Activated CD8-positive, alpha-beta memory T cell treated with anti-CD3 and anti-CD28 coated beads, Interleukin-2, amount 50 U/mL, for 1 hour (primary cell): ENCODE measurements around the gene MS4A10.
"Not testable (repeated sequence)": the region's sequence is repeated elsewhere in the genome, so short reads cannot be mapped to it uniquely, and the experiment has no call there.

ENCODE experiments used
- DNase-seq: peaks from one replicate; pipeline ENCODE4 v3.0.0-alpha.2; 2020; ENCODE audit errors: extremely low read depth

Gene MS4A10

DNA sequence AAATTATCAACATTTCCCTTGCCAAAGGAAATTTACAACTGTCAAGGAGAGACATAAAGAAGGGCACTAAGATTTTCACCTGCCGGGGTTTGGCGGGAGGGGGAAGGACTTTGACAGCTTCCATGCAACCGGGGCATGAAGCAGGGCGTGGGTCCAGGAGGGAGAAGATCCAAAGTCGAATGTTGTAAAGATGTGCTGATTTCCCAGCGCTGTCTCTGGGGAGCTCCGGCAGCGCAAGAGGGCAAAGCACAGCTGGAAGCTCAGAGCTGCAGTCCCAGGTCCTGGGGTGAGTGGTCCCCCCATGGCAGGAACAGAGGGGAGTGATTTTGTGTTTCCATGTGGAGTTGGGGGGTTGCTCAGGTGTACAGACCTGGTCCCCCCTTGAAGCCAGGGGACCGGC, at the start of gene MS4A10:
TSS of gene MS4A10 (plus strand) at position 198 of the 400 bp plus-strand sequence. CDS start 5,003 bp downstream, outside the sequence.
- no peak for DNase-seq

- no peak for DNase-seq
Measured at GRCh38 chr11:60739114-60739513, 46.0 kb upstream of the MS4A10 start.

GRCh38 chr11:60740573-60740972, 44.6 kb upstream of the MS4A10 start:
- no peak for DNase-seq

GRCh38 chr11:60741421-60741820, 43.7 kb upstream of the MS4A10 start:
- DNase-seq: no peak

DNA sequence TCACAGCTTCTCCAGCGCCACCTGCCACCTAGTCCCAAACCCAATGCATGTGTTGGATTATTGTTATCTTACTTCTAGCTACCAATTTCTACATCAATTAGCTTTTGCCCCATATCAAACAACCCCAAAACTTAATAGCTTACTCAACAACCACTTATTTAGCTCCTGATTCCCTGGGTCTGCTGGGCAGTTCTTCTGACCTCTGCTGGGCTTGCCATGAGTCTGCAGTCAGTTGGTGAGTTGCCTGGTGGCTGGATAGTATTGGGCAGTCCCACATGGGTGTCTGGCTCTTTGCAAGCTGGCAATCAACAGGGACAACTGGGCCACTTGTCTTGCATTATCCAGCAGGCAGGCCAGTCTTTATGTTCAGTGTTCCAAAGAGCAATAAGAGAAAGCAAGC, 42.1 kb upstream of the MS4A10 start:
- DNase-seq: no peak

DNA sequence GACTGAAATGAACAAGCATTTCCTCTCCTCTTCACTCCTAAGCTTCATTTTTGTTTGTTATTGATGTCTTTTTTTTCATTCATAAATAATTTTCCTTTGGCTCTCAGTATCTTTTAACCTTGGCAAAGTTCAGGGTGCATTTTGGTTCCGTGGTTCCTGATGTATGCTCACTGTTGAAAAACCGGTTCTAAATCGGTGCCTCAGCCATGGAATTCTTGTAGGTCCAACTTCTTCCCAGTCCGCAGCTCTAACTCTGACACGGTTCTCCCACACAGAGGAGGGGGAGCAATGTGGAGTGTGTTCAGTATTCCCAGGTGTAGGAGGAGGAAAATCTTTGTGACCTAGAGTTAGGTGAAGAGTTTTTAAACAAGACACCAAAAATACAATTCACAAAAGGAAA, 41.0 kb upstream of the MS4A10 start:
- DNase-seq: no peak

GRCh38 chr11:60747359-60747873, 37.7 kb upstream of the MS4A10 start:
- no peak for DNase-seq

GRCh38 chr11:60748225-60748624, 36.9 kb upstream of the MS4A10 start:
- no peak for DNase-seq

GRCh38 chr11:60748821-60749220, 36.3 kb upstream of the MS4A10 start:
- DNase-seq: no peak

GRCh38 chr11:60750911-60751310, 34.2 kb upstream of the MS4A10 start:
- DNase-seq: no peak

DNA sequence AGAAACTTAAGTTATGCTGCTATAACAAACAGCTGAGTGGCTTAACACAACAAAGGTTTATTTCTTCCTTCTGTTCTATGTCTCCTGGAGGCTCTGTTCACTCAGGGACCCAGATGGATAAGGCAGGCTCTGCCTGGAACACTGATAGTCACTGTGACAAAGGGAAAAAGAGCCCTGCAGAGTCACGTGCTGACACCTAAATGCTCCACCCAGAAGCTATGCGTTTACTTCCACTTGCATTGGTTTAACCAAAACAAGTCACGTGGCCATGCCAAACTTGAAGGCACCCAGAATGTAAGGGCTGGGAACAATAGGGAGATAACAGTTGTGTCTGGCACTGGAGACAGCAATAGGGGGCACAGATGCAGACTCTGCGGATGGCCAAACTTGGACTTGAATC, 31.8 kb upstream of the MS4A10 start:
- DNase-seq: no peak

DNA sequence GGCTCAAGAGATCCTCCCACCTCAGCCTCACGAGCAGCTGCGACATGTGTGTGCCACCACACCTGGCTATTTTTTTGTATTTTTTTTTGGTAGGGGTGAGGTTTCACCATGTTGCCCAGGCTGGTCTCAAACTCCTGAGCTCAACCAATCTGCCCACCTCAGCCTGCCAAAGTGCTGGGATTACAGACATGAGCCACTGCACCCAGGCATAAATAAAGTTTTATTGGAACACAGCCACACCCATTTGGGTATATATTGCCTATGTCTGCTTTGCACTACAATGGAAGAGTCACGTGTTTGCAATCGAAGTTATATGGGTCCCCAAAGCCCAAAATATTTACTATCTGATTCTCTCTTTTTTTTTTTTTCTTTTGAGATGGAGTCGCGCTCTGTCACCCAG, 30.2 kb upstream of the MS4A10 start:
- DNase-seq: no peak

DNA sequence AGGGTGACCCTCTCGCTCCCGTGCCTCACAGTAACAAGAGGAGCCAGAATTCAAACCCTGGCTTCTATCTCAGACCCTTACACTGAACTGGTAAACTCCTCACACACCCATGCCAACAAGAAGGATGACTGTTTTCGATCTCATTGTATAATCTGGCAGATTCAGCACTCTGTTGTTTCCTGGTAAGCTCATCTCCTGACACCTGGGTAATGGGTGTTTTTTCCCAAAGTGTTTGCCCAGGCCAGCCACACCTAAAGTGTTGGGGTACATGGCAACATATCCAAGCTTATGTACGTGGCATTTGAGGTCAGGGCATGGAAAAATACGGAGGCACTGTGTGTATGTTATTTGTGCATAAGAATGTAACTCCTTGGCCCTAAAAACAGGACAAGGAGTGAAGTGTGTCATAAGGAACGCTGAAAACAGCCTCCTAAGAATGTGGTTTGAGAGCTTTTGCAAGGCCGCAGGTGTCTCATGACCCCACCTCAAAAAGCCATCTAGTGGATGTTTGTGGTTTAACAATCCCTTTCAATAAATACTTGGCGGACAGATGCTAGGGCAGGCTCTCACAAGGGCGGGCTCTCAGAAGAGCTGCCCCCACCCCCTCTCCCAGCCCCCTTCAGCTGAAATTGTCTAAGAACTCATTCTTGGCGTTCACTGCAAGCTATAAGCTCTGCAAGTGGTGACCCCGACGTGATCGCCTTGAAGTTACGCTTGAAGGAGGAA, 28.7 kb upstream of the MS4A10 start, which contains the start of gene MS4A15:
TSS of gene MS4A15 (plus strand) at position 561 of the 726 bp plus-strand sequence. CDS start 6,867 bp downstream, outside the sequence.
- DNase-seq: no peak

DNA sequence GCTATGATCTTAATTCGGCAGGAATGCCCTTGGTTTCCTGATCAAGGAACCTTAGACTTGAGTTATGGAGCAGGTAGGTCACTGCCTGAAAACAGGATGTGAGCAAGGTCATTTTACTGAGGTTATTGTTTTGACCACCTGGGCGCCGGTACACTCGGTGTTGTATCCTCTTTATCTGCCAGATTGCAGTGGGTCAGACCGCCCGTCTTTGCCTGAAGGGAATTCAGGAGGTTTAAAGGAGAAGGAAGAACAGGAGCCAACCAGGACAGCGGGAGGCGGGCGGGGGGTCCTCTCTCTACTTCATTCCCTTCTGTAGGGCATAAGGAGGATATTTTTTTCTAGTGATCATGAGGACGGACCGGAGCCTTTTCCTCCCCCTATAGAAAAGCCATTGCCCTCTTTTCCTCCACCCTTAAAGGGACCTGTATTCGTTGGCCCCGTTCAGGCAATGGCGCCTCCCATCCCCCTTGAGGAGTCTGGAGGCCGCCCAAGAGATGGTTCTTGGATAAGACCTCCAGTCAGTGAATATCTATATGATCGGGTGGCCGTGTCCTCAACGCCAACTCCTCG, 27.8 kb upstream of the MS4A10 start:
- no peak for DNase-seq

DNA sequence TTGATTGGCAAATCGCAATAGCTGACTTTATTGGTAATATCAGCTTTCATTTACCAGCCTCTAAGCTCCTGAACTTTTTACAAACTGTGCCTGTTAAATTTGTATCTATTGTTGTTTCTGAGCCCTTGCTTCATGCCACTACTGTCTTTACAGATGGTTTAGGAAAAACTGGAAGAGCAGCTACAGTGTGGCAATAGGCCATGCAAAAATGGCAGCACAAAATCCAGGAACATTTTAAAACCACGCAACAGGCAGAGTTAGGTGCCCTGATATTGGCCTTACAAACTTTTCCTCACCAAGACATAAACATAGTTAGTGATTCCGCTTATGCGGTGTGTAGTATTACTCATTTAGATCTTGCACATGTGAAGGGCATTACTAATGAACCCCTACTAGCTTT, 26.5 kb upstream of the MS4A10 start:
- DNase-seq: not testable (repeated sequence)

DNA sequence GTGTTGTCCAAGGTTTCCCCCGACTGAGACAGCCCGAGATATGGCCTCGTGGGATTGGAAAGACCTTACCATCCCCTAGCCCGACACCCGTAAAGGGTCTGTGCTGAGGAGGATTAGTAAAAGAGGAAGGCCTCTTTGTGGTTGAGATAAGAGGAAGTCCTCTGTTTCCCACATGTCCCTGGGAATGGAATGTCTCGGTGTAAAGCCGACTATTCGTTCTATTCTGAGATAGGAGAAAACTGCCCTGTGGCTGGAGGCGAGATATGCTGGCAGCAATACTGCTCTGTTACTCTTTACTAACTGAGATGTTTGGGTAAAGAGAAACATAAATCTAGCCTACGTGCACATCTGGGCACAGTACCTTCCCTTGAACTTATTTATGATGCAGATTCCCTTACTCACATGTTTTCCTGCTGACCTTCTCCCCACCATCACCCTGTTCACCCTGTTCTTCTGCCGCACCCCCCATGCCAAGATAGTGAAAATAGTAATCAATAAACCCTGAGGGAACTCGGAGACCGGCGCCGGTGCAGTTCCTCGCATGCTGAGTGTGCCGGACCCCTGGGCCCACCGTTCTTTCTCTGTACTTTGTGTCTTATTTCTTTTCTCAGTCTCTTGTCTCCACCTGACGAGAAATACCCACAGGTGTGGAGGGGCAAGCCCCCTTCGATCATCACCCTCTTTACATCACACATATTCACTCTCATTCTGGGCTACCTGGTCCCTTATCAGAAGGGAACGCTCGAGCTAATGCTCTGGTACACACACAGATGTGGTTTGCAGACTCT, 25.5 kb upstream of the MS4A10 start:
- not testable (repeated sequence) for DNase-seq

DNA sequence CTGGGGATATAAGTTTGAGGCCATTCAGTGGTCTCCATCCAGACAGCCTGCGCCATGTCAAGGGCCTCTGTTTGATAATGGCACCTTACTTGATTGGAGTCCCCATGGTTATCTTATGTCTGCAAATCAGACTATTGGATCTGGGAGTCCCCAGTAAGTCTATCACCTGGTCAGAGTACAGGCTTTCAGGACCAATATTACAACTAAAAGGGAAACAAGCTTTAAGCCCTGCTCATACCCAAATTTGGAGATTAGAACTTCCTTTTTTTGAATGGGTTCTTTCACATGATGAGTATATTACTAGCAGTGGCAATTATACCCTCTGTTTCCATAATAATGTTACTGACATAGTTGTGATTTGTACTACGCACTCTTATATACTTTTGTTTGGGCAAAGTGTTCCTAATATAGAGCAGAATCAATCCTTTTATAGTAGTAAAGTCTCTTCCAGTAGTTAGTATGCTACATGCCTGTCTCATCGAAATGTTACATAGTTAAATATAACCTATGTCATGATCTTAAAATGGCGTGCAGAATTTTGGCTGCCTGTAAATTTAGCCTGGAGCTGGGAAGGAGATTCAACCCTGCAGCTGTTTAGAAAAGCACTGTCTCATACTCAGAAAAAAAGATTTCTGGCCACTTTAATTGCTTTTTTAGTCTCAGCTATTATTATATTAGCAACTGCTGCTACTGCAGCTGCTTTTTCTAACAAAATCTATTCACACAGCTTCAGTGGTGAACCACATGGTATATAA, 23.5 kb upstream of the MS4A10 start:
- DNase-seq: no peak

GRCh38 chr11:60762851-60763691, 22.1 kb upstream of the MS4A10 start:
- no peak for DNase-seq

DNA sequence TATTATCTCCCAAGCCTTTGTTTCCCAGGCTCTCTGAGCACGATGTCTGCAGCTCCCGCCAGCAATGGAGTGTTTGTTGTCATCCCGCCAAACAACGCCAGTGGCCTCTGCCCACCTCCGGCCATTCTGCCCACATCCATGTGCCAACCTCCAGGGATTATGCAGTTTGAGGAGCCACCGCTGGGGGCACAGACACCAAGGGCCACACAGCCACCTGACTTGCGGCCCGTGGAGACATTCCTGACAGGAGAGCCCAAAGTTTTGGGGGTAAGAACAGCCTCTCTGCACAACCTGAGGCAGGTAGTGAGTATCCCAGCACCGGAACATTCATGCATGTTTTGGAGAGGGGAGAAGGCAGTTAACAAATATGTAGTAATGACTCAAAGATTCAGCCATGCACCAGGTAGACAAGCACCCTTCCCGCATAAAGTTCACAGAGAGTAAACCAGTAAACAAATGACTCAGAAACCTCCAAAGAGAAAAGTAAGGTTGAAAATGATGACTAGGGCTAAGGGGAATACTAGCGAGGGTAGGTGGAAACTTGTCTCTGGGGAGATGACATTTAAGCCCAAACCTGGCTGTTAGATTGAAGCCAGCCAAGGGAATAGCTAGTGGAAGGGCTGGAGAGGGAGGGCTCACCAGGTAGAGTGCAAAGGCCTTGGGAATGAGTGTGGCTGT, 21.3 kb upstream of the MS4A10 start:
- no peak for DNase-seq

GRCh38 chr11:60764879-60765278, 20.3 kb upstream of the MS4A10 start:
- DNase-seq: no peak
